ENCODE results near the gene CDC42BPB.
A peak's percentile ranks its signal among the peaks of the same experiment; 100 is the strongest.

Gene CDC42BPB

DNA sequence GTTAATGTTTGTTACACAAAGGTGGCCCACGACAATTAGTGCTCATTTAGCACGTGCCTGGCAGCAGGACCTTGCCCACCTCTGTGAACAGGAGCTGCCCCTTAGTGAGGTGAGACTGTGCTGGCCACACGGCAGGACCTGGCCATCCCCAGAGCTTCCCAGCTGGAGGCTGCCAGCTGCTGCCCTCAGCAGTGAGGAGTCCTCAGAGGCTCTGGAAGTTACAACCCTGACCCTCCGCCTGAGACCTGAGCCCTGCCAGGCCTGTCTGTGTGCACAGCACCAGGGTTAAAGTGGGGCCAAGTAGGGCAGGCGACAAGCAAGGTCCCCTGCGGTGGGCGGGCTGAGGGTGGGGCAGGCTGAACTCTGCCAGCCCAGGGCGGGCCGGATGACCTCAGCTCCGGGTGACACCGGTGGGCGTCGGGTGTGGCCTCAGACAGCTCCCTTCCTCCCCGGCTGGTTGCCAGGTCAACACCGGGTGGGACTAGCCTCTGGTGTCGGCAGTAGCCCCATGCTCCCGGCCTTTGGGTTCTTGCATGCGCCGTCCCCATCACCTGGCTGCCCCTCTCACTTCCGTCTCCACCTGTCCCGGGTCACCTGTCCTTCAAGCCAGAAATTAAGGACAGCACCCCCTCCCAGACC, 17.5 kb upstream of the CDC42BPB start:
- DNase-seq (ENCODE audit: low read depth), result no peak
- TF ChIP-seq CTCF (IDR thresholded peaks at IDR 0.05; ENCODE audit: control insufficient read depth, extremely low read depth, insufficient read depth), result no peak
- H3K4me3 ChIP-seq (ENCODE audit: low read depth, low read length), result peak overlapping the region; percentile 44

- no peak for DNase-seq (ENCODE audit: low read depth)
- TF ChIP-seq CTCF (IDR thresholded peaks at IDR 0.05; ENCODE audit: control insufficient read depth, extremely low read depth, insufficient read depth), result no peak
- no peak overlapping the region for H3K4me3 ChIP-seq (ENCODE audit: low read depth, low read length)
These were observed 16.8 kb upstream of the CDC42BPB start for GRCh38 chr14:103073876-103074728.

GRCh38 chr14:103073367-103073875, 16.1 kb upstream of the CDC42BPB start:
- TF ChIP-seq CTCF (IDR thresholded peaks at IDR 0.05; ENCODE audit: control insufficient read depth, extremely low read depth, insufficient read depth), result no peak
- H3K4me3 ChIP-seq (ENCODE audit: low read depth, low read length), result no peak overlapping the region

GRCh38 chr14:103072595-103073366, 15.4 kb upstream of the CDC42BPB start:
- H3K4me3 ChIP-seq (ENCODE audit: low read depth, low read length), result no peak overlapping the region
- TF ChIP-seq CTCF (IDR thresholded peaks at IDR 0.05; ENCODE audit: control insufficient read depth, extremely low read depth, insufficient read depth), result no peak
- DNase-seq (ENCODE audit: low read depth), result no peak

More at GRCh38 chr14:103073367-103073875, 16.1 kb upstream of the CDC42BPB start:
- DNase-seq (ENCODE audit: low read depth), result no peak

GRCh38 chr14:103071544-103072251, 14.3 kb upstream of the CDC42BPB start:
- no peak for TF ChIP-seq CTCF (IDR thresholded peaks at IDR 0.05; ENCODE audit: control insufficient read depth, extremely low read depth, insufficient read depth)
- H3K4me3 ChIP-seq (ENCODE audit: low read depth, low read length), result no peak overlapping the region
- no peak for DNase-seq (ENCODE audit: low read depth)

- no peak for DNase-seq (ENCODE audit: low read depth)
- no peak for TF ChIP-seq CTCF (IDR thresholded peaks at IDR 0.05; ENCODE audit: control insufficient read depth, extremely low read depth, insufficient read depth)
- H3K4me3 ChIP-seq (ENCODE audit: low read depth, low read length), result no peak overlapping the region
These were observed 13.7 kb upstream of the CDC42BPB start for GRCh38 chr14:103070971-103071542.

Measured in LNCaP clone FGC (cell line).